Measurements from ENCODE around the gene APBA2. TPM values are rescaled to one million over a fixed set of nuclear protein-coding genes. Genes with fewer than 3 reads are reported as not detected.

The APBA2 gene
- total and polyA plus RNA-seq, 10 of the 15 experiments (the other 5 are each of a cell fraction or from before 2014, with no cell fraction given) = 0.06 to 0.26 (median 0.07) TPM; not detected in 7

DNA sequence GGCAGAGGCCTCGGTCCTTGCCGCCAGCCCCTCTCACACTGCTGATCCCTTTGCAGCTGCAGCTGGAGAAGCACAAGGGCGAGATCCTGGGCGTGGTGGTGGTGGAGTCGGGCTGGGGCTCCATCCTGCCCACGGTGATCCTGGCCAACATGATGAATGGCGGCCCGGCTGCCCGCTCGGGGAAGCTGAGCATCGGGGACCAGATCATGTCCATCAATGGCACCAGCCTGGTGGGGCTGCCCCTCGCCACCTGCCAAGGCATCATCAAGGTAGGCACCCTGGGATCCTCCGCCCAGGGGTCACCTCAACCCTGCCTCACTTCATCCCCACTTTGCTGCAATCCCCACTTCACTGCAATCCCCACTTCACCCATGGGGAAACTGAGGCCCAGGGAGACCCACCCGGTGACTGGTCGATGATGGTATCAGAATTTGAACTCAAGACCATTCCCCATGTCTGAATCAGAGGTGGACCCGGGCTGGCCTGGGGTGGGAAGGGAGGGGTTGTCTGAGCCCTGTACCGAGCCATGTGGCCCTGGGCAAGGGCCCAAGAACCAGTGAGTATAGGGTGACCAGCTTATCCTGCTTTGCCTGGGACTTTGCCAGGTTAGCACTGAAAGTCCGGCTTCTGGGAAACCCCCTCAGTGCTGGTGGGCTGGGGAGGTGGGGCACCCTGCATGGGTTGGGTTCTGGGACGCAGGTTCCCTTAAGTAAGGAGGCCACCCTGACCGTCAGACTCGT is 220.9 kb downstream of the APBA2 start:
- FAIRE-seq (no peak), DNase-seq (ENCODE audit: low read depth, low spot score) (no peak), ATAC-seq (no peak)
- POLR2A ChIA-PET = no interaction called here
- Histone ChIP-seq H3K27me3 (replicated peaks in 1 of 2; ENCODE audit: control insufficient read depth in 2 of 2, insufficient read depth in 2 of 2, low read length in 1 of 2) (no peaks in the 10 kb centered on the region), H3K4me2 (ENCODE audit: control insufficient read depth, insufficient read depth) (no peak overlapping the region), H3K9me3 (replicated peaks; ENCODE audit: control insufficient read depth, insufficient read depth, low read length) (no peaks in the 10 kb centered on the region), H3K4me3 (no peak overlapping the region), H3K36me3 (ENCODE audit: control insufficient read depth in 2 of 2, insufficient read depth in 2 of 2, low read length in 1 of 2) (no peaks in the 10 kb centered on the region), H3K4me1 (ENCODE audit: control insufficient read depth, insufficient read depth, low read length) (no peaks in the 10 kb centered on the region), H4K20me1 (ENCODE audit: control insufficient read depth, insufficient read depth) (no peaks in the 10 kb centered on the region), H3K27ac (ENCODE audit: control insufficient read depth, insufficient read depth) (no peak overlapping the region), H2AFZ (ENCODE audit: control insufficient read depth, low read depth, low read length) (no peak overlapping the region), H3K79me2 (ENCODE audit: control insufficient read depth, insufficient read depth, low read length) (no peaks in the 10 kb centered on the region), H3K9ac (ENCODE audit: control insufficient read depth, insufficient read depth, low read length) (no peak overlapping the region)
- 28% methylated on average over 16 of the region's 21 CpGs for whole genome bisulfite sequencing (ENCODE audit: insufficient coverage, insufficient replicate concordance, low lambda C conversion rate, missing lambda C conversion rate)
- intact Hi-C loops (cut with micrococcal nuclease; ENCODE audit: unreplicated experiment) = no loop called here
- SMC1A ChIA-PET (ENCODE audit: uncharacterized antibody, unreplicated experiment) = no interaction called here
- RAD21 ChIA-PET (ENCODE audit: unreplicated experiment) = no interaction called here
- CTCF ChIA-PET = no interaction called here
- BruUV-seq (replicated peaks) = no TSS peak
- in situ Hi-C loops (cut with MboI) = loop anchor here (25.0 kb wide), 1 partner anchor 956 kb away; no protein-coding TSS in a partner anchor
- TF ChIP-seq RCOR1 (conservative IDR thresholded peaks at IDR 0.05; ENCODE audit: low read depth, low read length) (no peak), CEBPB (IDR thresholded peaks at IDR 0.05; ENCODE audit: borderline replicate concordance in 1 of 2, low read depth in 2 of 2, low read length in 2 of 2) (no peak), NBN (IDR thresholded peaks at IDR 0.05) (no peak), BCL11A (IDR thresholded peaks at IDR 0.05; ENCODE audit: low read depth, low read length) (no peak), CHD1 (IDR thresholded peaks at IDR 0.05; ENCODE audit: low read depth, low read length) (no peak), SMAD1 (IDR thresholded peaks at IDR 0.05; ENCODE audit: low read depth, partially characterized antibody) (no peak), EP300 (IDR thresholded peaks at IDR 0.05; ENCODE audit: borderline replicate concordance in 1 of 2, control insufficient read depth in 1 of 2, low read depth in 2 of 2, low read length in 2 of 2) (no peak)
- TF ChIP-seq, protein P1, sequence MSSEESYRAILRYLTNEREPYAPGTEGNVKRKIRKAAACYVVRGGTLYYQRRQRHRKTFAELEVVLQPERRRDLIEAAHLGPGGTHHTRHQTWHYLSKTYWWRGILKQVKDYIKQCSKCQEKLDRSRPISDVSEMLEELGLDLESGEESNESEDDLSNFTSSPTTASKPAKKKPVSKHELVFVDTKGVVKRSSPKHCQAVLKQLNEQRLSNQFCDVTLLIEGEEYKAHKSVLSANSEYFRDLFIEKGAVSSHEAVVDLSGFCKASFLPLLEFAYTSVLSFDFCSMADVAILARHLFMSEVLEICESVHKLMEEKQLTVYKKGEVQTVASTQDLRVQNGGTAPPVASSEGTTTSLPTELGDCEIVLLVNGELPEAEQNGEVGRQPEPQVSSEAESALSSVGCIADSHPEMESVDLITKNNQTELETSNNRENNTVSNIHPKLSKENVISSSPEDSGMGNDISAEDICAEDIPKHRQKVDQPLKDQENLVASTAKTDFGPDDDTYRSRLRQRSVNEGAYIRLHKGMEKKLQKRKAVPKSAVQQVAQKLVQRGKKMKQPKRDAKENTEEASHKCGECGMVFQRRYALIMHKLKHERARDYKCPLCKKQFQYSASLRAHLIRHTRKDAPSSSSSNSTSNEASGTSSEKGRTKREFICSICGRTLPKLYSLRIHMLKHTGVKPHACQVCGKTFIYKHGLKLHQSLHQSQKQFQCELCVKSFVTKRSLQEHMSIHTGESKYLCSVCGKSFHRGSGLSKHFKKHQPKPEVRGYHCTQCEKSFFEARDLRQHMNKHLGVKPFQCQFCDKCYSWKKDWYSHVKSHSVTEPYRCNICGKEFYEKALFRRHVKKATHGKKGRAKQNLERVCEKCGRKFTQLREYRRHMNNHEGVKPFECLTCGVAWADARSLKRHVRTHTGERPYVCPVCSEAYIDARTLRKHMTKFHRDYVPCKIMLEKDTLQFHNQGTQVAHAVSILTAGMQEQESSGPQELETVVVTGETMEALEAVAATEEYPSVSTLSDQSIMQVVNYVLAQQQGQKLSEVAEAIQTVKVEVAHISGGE (CRISPR knock-in tag; IDR thresholded peaks at IDR 0.05) = no peak
- TF ChIP-seq, protein P2, sequence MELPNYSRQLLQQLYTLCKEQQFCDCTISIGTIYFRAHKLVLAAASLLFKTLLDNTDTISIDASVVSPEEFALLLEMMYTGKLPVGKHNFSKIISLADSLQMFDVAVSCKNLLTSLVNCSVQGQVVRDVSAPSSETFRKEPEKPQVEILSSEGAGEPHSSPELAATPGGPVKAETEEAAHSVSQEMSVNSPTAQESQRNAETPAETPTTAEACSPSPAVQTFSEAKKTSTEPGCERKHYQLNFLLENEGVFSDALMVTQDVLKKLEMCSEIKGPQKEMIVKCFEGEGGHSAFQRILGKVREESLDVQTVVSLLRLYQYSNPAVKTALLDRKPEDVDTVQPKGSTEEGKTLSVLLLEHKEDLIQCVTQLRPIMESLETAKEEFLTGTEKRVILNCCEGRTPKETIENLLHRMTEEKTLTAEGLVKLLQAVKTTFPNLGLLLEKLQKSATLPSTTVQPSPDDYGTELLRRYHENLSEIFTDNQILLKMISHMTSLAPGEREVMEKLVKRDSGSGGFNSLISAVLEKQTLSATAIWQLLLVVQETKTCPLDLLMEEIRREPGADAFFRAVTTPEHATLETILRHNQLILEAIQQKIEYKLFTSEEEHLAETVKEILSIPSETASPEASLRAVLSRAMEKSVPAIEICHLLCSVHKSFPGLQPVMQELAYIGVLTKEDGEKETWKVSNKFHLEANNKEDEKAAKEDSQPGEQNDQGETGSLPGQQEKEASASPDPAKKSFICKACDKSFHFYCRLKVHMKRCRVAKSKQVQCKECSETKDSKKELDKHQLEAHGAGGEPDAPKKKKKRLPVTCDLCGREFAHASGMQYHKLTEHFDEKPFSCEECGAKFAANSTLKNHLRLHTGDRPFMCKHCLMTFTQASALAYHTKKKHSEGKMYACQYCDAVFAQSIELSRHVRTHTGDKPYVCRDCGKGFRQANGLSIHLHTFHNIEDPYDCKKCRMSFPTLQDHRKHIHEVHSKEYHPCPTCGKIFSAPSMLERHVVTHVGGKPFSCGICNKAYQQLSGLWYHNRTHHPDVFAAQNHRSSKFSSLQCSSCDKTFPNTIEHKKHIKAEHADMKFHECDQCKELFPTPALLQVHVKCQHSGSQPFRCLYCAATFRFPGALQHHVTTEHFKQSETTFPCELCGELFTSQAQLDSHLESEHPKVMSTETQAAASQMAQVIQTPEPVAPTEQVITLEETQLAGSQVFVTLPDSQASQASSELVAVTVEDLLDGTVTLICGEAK (IDR thresholded peaks at IDR 0.05; ENCODE audit: borderline replicate concordance) = no peak
- TF ChIP-seq, protein P3, sequence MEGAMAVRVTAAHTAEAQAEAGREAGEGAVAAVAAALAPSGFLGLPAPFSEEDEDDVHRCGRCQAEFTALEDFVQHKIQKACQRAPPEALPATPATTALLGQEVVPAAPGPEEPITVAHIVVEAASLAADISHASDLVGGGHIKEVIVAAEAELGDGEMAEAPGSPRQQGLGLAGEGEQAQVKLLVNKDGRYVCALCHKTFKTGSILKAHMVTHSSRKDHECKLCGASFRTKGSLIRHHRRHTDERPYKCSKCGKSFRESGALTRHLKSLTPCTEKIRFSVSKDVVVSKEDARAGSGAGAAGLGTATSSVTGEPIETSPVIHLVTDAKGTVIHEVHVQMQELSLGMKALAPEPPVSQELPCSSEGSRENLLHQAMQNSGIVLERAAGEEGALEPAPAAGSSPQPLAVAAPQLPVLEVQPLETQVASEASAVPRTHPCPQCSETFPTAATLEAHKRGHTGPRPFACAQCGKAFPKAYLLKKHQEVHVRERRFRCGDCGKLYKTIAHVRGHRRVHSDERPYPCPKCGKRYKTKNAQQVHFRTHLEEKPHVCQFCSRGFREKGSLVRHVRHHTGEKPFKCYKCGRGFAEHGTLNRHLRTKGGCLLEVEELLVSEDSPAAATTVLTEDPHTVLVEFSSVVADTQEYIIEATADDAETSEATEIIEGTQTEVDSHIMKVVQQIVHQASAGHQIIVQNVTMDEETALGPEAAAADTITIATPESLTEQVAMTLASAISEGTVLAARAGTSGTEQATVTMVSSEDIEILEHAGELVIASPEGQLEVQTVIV (IDR thresholded peaks at IDR 0.05; ENCODE audit: borderline replicate concordance, partially characterized antibody) = no peak
- TF ChIP-seq, protein P4, sequence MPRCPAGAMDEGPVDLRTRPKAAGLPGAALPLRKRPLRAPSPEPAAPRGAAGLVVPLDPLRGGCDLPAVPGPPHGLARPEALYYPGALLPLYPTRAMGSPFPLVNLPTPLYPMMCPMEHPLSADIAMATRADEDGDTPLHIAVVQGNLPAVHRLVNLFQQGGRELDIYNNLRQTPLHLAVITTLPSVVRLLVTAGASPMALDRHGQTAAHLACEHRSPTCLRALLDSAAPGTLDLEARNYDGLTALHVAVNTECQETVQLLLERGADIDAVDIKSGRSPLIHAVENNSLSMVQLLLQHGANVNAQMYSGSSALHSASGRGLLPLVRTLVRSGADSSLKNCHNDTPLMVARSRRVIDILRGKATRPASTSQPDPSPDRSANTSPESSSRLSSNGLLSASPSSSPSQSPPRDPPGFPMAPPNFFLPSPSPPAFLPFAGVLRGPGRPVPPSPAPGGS (IDR thresholded peaks at IDR 0.05; ENCODE audit: borderline replicate concordance, insufficient read depth, low read depth, low read length, poor library complexity, severe bottlenecking) = no peak
